ENCODE results near the gene GALNT17.

GALNT17 gene

GRCh38 chr7:71661671-71662224 lies 529.8 kb downstream of the GALNT17 start:
- TF ChIP-seq, protein P1, sequence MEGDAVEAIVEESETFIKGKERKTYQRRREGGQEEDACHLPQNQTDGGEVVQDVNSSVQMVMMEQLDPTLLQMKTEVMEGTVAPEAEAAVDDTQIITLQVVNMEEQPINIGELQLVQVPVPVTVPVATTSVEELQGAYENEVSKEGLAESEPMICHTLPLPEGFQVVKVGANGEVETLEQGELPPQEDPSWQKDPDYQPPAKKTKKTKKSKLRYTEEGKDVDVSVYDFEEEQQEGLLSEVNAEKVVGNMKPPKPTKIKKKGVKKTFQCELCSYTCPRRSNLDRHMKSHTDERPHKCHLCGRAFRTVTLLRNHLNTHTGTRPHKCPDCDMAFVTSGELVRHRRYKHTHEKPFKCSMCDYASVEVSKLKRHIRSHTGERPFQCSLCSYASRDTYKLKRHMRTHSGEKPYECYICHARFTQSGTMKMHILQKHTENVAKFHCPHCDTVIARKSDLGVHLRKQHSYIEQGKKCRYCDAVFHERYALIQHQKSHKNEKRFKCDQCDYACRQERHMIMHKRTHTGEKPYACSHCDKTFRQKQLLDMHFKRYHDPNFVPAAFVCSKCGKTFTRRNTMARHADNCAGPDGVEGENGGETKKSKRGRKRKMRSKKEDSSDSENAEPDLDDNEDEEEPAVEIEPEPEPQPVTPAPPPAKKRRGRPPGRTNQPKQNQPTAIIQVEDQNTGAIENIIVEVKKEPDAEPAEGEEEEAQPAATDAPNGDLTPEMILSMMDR (conservative IDR thresholded peaks at IDR 0.05; ENCODE audit: low read depth) = no peak
- CTCF ChIA-PET = no interaction called here
- POLR2A ChIA-PET (ENCODE audit: low non-redundant PET) = no interaction called here
- DNase-seq (ENCODE audit: low spot score) = no peak
- H3K27ac ChIP-seq = no peak overlapping the region

DNA sequence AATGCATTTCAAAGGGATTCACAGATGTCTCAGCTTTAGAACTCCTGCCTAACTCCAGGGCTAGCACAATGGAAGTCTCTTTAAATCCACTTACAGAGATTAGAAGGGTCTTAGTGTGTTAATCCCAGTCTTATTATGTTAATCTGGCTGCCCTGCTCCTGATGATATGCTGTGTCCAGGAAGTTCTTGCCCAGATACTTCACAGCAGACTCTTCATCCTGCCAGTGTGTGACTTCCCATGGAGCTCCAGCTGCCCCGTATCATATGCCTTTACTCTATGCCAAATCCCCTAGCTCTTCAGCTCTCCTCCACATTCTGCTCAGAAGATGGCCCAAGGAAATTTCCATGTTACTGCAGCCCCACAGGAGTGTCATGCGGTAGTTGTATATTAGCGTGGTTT lies 533.8 kb downstream of the GALNT17 start:
- TF ChIP-seq, protein P1 (conservative IDR thresholded peaks at IDR 0.05; ENCODE audit: low read depth) = no peak
- DNase-seq (ENCODE audit: low spot score) = no peak
- no peak overlapping the region for H3K27ac ChIP-seq
- ChIA-PET CTCF (no interaction called here), POLR2A (ENCODE audit: low non-redundant PET) (no interaction called here)

DNA sequence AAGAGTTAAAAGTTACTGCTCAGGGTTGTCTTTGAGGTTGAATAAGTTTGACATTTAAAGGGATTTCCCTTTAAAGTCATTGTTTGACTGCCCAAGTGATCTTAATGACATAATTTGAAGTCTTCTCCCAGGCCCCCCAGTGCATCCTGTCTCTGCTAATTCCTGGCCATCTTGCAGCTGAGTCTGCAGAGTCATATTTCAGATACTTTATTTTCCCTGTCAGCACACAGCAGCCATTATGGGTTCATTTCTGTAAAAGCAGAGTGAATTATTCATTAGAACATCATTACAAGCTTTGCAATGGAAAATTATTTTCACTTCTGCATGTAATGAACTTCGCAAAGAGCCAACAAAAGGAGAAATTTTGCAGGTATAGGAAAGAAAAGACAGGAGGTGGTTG lies 536.6 kb downstream of the GALNT17 start:
- CTCF ChIA-PET = no interaction called here
- TF ChIP-seq, protein P1 (conservative IDR thresholded peaks at IDR 0.05; ENCODE audit: low read depth) = no peak
- POLR2A ChIA-PET (ENCODE audit: low non-redundant PET) = no interaction called here
- H3K27ac ChIP-seq = no peak overlapping the region
- DNase-seq (ENCODE audit: low spot score) = no peak

DNA sequence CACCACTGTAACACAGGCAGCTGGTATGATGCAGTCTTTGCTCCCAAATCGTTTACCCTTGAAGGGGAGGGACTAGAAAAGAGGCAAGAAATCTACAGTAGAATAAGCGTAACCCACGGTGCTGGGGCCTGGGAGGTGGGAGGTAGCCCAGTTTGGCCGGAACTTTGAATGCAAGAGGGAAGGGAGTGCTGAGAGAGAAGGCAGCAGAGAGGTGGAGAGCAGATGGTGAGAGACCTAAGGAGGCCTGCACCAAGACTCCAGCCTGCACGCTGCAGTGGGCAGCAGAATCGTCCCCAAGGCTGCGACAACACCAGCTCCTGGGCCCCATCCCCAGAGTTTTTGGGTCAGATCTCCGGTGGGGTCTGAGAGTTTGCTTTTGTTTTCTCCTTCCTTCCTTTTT lies 547.5 kb downstream of the GALNT17 start:
- TF ChIP-seq, protein P1 (conservative IDR thresholded peaks at IDR 0.05; ENCODE audit: low read depth) = no peak
- POLR2A ChIA-PET (ENCODE audit: low non-redundant PET) = no interaction called here
- CTCF ChIA-PET = no interaction called here
- no peak overlapping the region for H3K27ac ChIP-seq
- no peak for DNase-seq (ENCODE audit: low spot score)

DNA sequence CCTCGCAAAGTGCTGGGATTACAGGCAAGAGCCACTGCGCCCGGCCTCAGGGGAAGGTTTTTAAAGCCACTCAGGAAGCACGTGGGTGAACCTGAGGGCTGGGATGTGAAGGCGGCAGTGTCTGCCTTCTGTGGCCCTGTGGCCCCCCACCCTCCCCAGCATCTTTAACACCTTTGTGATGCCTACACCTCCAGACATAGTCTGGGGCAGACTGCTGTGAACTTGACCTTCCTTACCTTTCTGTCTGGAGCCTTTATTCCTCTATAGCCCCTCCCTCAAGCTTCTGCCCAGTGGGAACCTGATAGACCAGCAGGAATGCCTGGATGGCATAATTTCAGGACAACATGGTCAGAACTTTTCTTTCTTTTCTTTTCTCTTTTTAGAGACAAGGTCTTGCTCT lies 550.2 kb downstream of the GALNT17 start:
- no peak for DNase-seq (ENCODE audit: low spot score)
- POLR2A ChIA-PET (ENCODE audit: low non-redundant PET) = no interaction called here
- TF ChIP-seq, protein P1 (conservative IDR thresholded peaks at IDR 0.05; ENCODE audit: low read depth) = no peak
- CTCF ChIA-PET = interaction anchor here (0.6 kb wide), 1 partner anchor 10 kb away, joined by 6 read pairs; no protein-coding TSS in a partner anchor
- no peak overlapping the region for H3K27ac ChIP-seq

DNA sequence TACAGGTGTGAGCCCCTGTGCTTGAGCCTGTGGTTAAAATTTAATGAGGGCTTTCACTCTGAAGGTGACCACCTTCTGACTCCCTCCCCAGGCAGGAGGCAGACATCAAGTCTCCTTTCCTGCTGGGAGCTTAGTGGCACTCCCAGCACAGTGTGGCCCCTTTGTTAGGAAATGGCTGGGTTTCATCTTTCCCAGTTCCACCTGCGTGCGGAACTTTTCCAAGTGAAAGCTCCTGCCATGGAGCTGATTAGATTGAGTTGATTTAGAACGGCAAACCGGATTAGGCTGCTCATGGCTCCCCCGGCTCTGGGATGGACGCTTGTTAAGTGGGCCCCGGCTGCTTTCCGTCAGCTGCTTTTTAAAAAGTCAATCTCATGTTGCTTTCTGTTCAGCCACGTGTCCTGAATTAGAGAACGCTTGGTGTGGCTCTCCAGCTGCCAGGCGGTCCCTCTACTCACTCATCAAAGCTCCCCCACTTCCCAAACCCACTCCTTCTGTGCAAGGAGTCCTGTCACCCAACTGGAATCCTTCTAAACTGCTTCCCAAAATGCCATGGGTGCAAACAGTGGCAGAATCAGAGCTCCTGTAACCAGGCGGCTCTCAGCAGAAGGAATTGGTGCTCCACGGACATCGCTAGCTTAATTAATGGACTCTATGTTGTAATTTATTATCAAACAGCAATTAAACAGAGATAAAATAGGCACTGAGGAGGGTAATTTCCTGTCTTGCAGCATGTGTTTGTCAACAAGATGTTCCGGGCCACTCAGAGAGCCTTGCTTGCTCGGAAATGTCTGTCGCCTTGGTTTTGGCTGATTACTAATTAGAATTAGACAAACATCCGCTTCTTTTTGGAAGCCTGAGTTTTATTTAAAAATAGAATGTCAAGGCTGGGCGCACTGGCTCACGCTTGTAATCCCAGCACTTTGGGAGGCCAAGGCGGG lies 551.2 kb downstream of the GALNT17 start:
- ChIA-PET CTCF (interaction anchor here (0.6 kb wide), 1 partner anchor 9 kb away, joined by 6 read pairs; no protein-coding TSS in a partner anchor), POLR2A (ENCODE audit: low non-redundant PET) (no interaction called here)
- TF ChIP-seq, protein P1 (conservative IDR thresholded peaks at IDR 0.05; ENCODE audit: low read depth) = no peak
- no peak for DNase-seq (ENCODE audit: low spot score)
- H3K27ac ChIP-seq = no peak overlapping the region

Measured in RWPE1 (cell line).